ENCODE measurements around the gene IL34. TPM values are rescaled to one million over a fixed set of nuclear protein-coding genes. Genes with fewer than 3 reads are reported as not detected.

The IL34 gene
- total and polyA plus RNA-seq, 2 of the 13 experiments (the other 11 are each of a cell fraction or from before 2014, with no cell fraction given) = 1.2 to 1.3 TPM

- TF ChIP-seq HNRNPLL (IDR thresholded peaks at IDR 0.05; ENCODE audit: low read depth, low read length, poor library complexity, severe bottlenecking) (peak; percentile 60), MXD1 (CRISPR knock-in tag; IDR thresholded peaks at IDR 0.05) (peak; percentile 90), SRSF1 (optimal IDR thresholded peaks at IDR 0.05; ENCODE audit: low read depth, low read length) (peak; percentile 70), ADNP (CRISPR knock-in tag; IDR thresholded peaks at IDR 0.05) (0 out of 2 replicates have a peak, but pooled peaks have one; percentile 24), ONECUT2 (CRISPR knock-in tag; IDR thresholded peaks at IDR 0.05) (0 out of 2 replicates have a peak, but pooled peaks have one; percentile 41), GZF1 (CRISPR knock-in tag; IDR thresholded peaks at IDR 0.05) (peak; percentile 36; the same call in 1 of the 2 replicates), ATF7-NPFF (CRISPR knock-in tag; IDR thresholded peaks at IDR 0.05; ENCODE audit: low read depth) (peak; percentile 49; the same call in 1 of the 2 replicates), ELF1 (CRISPR knock-in tag; IDR thresholded peaks at IDR 0.05) (no peak; the same call in 1 of the 2 replicates), CHCHD3 (CRISPR knock-in tag; IDR thresholded peaks at IDR 0.05) (no peak), ZNF512 (CRISPR knock-in tag; IDR thresholded peaks at IDR 0.05) (no peak)
Measured at GRCh38 chr16:70681382-70682238, 35.3 kb downstream of the IL34 start (continued).
